IPS-18c (cell line): ENCODE data around the gene KIAA0753.
"Not testable (repeated sequence)": the region's sequence is repeated elsewhere in the genome, so short reads cannot be mapped to it uniquely, and the experiment has no call there.

Experiments
- H3K4me3 ChIP-seq: 2 replicates; pipeline ENCODE4 v1.7.0; 2013; ENCODE audit warnings: low read depth, mild to moderate bottlenecking, low read length, moderate library complexity; ENCODE audit not compliant: insufficient read depth
- H3K9me3 ChIP-seq: one replicate; pipeline ENCODE4 v1.6.1; 2013; ENCODE audit warnings: mild to moderate bottlenecking, low read length, moderate library complexity; ENCODE audit not compliant: control insufficient read depth, insufficient read depth

The KIAA0753 gene

DNA sequence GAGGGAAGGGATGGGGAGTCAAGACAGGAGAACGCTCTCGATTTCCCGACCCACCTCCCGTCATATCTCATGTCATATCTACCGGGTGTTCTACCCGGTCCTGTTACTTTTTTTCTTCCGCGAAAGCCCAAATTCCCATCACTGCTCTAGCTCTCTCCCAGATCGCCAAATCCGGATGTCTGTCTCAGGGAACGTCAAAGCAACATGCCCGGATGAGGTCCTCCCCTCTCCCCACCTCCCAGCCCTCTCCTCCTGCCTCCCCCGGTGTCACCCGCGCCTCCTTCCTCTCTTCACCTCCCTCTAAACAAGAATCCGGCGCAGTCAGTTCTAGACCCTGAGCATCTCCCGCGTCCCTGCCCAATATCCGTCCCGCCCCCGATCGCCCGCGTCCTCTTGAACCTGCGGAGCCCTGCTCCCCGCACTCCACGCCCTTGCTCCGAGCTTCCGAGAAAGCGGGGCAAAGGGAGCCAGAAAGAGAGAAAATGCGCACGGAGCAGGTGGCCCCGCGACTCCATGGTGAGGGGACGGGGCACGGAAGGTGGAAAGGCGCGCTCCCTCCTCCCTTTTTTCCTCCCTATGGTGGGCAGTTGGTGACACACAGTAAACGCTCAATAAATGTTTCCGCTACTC, 15.3 kb upstream of the KIAA0753 start:
- H3K9me3 ChIP-seq = not testable (repeated sequence)
- peak overlapping the region; percentile 30 for H3K4me3 ChIP-seq

DNA sequence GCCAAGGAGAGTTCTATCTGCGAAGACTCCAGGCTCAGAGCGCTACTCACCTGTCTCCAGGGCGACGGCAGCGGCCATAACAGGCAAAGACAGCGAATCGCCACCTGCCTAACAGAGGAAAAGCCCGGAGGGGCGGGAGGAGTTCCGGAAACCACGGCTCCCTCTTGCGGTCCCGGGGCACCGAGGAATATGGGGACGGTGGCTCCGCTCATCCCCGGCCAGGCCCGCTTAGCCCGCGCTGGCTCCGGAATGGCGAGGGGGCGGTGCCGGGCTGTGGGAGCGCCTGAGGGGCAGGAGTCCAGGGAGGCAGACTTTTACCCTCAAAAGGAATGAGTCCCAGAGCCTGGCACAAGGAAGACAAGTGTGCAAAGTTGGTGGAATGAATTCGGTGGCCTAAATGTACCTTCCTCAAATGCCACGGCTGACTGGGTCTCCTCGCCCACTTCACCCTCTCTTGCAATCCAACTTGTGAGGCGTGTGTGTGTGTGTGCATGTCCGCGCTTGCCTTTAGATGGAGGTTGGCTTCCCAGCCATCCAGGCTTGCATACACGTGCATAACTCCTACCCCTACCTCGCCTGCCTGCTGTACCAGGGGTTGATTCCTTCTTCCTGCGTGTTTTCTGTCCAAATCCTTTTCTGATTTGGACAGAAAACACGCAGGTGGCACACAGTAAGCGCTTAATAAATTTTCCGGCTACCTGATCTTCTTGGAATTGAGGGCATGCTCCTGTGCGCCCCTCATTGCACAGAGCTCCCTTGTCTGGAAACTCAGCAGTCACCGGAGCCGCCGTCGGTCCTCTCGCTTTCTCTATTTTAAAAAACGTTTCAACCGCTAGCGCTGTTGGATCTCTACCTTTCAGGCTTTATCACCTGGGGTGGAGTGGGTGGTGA, 14.6 kb upstream of the KIAA0753 start:
- Histone ChIP-seq H3K9me3 (no peaks in the 10 kb centered on the region), H3K4me3 (peak overlapping the region; percentile 30)

DNA sequence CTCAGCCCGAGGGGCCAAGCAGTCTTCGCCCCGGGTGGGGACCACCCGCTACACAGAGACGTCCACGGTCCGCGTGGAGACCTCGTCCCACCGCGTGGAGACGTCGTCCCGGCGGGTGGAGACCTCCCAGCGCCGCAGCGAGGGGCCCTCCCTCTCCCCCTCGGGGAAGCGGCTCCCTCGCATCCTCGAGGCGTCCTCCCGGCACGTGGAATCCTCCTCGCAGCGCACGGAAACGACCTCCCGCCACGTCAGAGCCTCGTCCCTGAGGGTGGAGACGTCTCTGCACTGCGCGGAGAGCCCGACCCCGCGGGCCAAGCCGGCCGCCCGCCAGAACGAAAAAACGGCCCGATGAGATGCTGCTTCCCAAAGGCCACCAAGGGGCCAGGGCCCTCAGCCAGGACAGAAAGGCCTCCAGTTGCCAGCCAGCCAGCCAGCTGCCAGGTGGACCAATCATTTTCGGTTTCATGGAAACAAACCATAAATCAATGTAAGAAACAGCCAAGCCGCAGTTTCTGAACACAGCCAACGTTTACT, 11.5 kb upstream of the KIAA0753 start:
- Histone ChIP-seq H3K4me3 (peak overlapping the region; percentile 80), H3K9me3 (no peaks in the 10 kb centered on the region)

GRCh38 chr17:6651354-6651918, 10.9 kb upstream of the KIAA0753 start, which contains the start of the genes C17orf100 and MED31:
Gene C17orf100, plus strand, starts transcription at chr17:6651762. Its CDS starts 152 bp downstream, at chr17:6651914.
Gene MED31, minus strand, starts transcription at chr17:6651605. Its CDS starts 77 bp downstream, at chr17:6651528.
- H3K9me3 ChIP-seq = no peaks in the 10 kb centered on the region
- peak within 1 kb of the TSS; percentile 80 for H3K4me3 ChIP-seq

- Histone ChIP-seq H3K4me3 (no peak overlapping the region), H3K9me3 (no peaks in the 10 kb centered on the region)
Observed at GRCh38 chr17:6648181-6648580, 7.7 kb upstream of the KIAA0753 start.

- Histone ChIP-seq H3K9me3 (no peaks in the 10 kb centered on the region), H3K4me3 (no peak overlapping the region)
Observed at GRCh38 chr17:6643451-6644125, 3.1 kb upstream of the KIAA0753 start.

GRCh38 chr17:6642592-6642991, 2.1 kb upstream of the KIAA0753 start:
- Histone ChIP-seq H3K4me3 (no peak overlapping the region), H3K9me3 (no peaks in the 10 kb centered on the region)

- H3K4me3 ChIP-seq = peak overlapping the region; percentile 79
- no peaks in the 10 kb centered on the region for H3K9me3 ChIP-seq
Observed at GRCh38 chr17:6641247-6641863, 844 bp upstream of the KIAA0753 start.

DNA sequence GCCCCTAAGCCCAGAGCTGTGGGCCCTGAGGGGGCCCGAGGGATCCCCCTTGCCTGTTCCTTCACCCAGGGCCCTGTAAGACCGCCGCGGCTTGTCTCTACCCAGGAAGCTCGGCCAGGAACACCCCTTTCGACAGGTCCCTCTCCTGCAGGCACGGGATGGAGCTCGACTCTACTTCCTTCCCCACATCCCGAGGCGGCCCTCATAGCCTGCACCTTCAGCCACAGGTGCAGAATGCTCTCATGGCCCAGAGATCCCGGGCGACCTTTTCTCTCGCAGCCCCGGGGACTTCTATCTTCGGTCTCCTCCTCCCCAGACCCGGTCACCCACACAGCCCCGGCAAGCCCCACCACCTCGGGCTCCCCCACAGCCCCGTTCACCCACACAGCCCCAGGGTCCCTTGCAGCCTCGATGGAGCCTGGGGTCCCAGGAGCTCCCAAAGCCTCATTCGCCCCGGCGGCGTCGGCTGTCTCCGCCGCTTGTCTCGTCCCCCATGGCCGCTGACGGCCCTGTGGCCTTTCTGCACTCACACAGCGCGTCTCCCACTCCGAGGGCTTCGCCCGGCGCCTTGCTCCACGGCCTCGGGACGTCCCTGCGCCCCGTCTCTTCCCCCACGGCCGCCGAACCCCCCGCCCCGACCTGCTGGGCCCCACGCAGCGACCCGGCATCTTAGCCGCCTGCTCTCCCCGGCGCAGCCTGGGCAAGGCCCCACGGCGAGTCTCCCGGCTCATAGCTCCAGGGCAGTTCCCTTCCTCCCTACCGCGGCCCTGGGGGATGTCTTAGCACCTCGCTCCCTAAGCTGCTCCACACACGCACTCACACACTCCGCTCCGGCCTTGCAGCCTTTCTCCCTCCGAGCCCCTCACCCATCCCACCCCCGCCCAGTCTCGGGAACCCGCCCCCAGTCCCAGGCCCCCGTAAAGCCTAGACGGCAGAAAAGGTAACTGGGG, 650 bp downstream of the KIAA0753 start:
- Histone ChIP-seq H3K9me3 (no peaks in the 10 kb centered on the region), H3K4me3 (peak overlapping the region; percentile 79)

GRCh38 chr17:6639014-6639585, 1.4 kb downstream of the KIAA0753 start:
- Histone ChIP-seq H3K4me3 (peak overlapping the region; percentile 79), H3K9me3 (no peaks in the 10 kb centered on the region)

DNA sequence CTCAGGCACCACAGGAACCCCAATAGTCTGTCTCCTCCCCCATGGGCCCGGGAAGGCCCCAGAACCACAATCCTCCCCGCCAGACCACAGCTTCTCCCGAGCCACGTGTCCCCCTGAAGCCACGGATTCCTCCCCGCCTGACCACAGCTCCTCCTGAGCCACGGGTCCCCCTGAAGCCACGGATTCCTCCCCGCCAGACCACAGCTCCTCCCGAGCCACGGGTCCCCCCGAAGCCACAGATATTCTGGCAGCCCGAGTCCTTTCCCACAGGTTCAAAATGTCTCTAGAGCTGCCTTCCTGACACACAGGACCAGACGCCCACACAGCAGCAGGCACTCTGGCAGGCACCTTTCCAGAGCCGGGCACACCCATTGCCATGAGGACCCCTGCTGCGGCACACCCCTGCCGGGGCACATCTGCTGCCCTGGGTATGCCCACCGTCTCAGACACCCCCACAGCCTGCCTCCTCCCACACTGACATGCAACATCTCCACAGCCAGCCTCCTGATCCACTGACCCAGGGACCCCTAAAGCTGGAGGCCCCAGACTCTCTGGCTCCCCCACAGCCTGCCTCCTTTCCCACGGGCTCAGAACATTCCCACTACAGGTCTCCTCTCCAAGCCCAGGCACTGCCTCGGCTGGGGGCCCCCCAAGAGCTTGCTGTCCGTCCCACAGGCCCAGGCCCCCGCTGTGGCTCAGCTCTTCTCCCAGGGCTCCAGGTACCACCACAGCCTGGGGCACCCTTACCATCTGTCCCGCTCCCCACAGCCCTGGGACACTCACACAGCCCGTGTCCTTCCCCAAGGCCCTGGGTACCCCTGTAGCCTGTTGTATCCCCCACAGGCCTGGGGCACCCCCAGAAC, 2.2 kb downstream of the KIAA0753 start:
- Histone ChIP-seq H3K4me3 (no peak overlapping the region), H3K9me3 (no peaks in the 10 kb centered on the region)

DNA sequence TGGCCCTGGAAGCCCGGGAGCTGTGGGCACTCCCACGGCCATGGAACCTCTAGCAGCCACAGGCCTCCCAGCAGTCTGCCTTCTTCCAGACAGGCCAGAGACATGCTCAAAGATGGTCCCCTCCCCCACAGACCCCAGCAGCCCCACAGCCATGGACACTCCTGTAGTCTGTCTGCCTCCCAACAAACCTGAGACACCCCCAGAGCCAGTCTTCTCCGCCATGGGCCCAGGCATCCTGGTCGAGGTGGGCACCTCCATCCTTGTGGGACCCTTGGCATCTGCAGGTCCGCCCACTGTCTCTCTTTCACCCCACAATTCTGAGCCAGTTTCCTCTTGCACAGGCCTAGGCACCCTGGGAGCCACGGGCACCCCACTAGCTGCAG, 3.1 kb downstream of the KIAA0753 start:
- Histone ChIP-seq H3K9me3 (no peaks in the 10 kb centered on the region), H3K4me3 (no peak overlapping the region)

GRCh38 chr17:6636616-6637457, 3.7 kb downstream of the KIAA0753 start:
- Histone ChIP-seq H3K9me3 (no peaks in the 10 kb centered on the region), H3K4me3 (no peak overlapping the region)

- no peaks in the 10 kb centered on the region for H3K9me3 ChIP-seq
- no peak overlapping the region for H3K4me3 ChIP-seq
Observed at GRCh38 chr17:6636105-6636504, 4.4 kb downstream of the KIAA0753 start.
